Aorta (tissue), 5 donors: ENCODE results near the gene RBMS1. TPM values are rescaled to one million over a fixed set of nuclear protein-coding genes. Genes with fewer than 3 reads are reported as not detected.

Source experiments
- ATAC-seq: fragments of 200-7000 bp; cut with Tn5 transposase; one replicate; pipeline ENCODE4 v1.9.1; 2022; ENCODE audit warnings: moderate library complexity; ENCODE audit not compliant: low FRiP score
- DNase-seq, 2 donors: peaks; one replicate each; pipeline ENCODE4 v3.0.0-alpha.2; 2020
- H3K27ac ChIP-seq, 2 donors: one replicate each; pipeline ENCODE4 v1.5.1; 2013; ENCODE audit warnings: low read length in 2 of 2, mild to moderate bottlenecking in 2 of 2, moderate library complexity in 2 of 2, control low read depth in 1 of 2, inconsistent platforms in 1 of 2, low read depth in 1 of 2
- H3K27me3 ChIP-seq, 2 donors: one replicate each; pipeline ENCODE4 v1.6.1; 2013; ENCODE audit warnings: control low read depth in 1 of 2, low read length in 1 of 2, mild to moderate bottlenecking in 1 of 2, moderate library complexity in 1 of 2; ENCODE audit not compliant: insufficient read depth in 2 of 2, control insufficient read depth in 1 of 2
- H3K36me3 ChIP-seq, 2 donors: one replicate each; pipeline ENCODE4 v1.6.1; 2013; ENCODE audit warnings: control low read depth in 1 of 2, low read length in 1 of 2, mild to moderate bottlenecking in 1 of 2; ENCODE audit not compliant: insufficient read depth in 2 of 2, control insufficient read depth in 1 of 2
- H3K4me1 ChIP-seq, 2 donors: one replicate each; pipeline ENCODE4 v1.6.1; 2013; ENCODE audit warnings: low read length in 2 of 2, control low read depth in 1 of 2, mild to moderate bottlenecking in 1 of 2, moderate library complexity in 1 of 2; ENCODE audit not compliant: insufficient read depth in 2 of 2, control insufficient read depth in 1 of 2
- H3K4me3 ChIP-seq, 2 donors: one replicate each; pipeline ENCODE4 v1.5.1; 2013; ENCODE audit warnings: low read length in 2 of 2, control low read depth in 1 of 2, mild to moderate bottlenecking in 1 of 2
- H3K9me3 ChIP-seq: one replicate; pipeline ENCODE4 v1.6.1; 2013; ENCODE audit warnings: mild to moderate bottlenecking, low read length; ENCODE audit not compliant: control insufficient read depth
- WGBS, 2 donors: extraction: QIAGEN DNeasy Blood & Tissue Kit; methylation state at CpG; one replicate each; pipeline ENCODE4 v1.1.7; 2013; 5-methylcytosine and 5-hydroxymethylcytosine counted together
- intact Hi-C, 2 donors: fragments of 100-400 bp; cut with DNase I; formaldehyde crosslinking; loops; one replicate each; pipeline versions ENCODE4 v1.14.2 to v1.15.0; 2022
- polyA plus RNA-seq, 2 donors: library from polyadenylated mRNA; stranded (reverse); fragments of 200-250 nt; gene quantifications; one replicate each; pipeline ENCODE4 v1.2.3, GENCODE V29; 2013
- total RNA-seq, 2 donors: library from RNA; stranded (reverse); fragmentation: NEBNext Ultra II Directional; extraction: Animal tissue kit (Norgen Biotek cat#: 25700); gene quantifications; one replicate each; pipeline ENCODE4 v1.2.1, GENCODE V29; 2021
- donor health status: healthy with polysubstance abuse.
- donor health status: Bipolar disorder and iron deficiency.
- donor health status: DM: no; HTN: no; CAD: no.
- donor health status: DM: no; HTN: no; CAD: no.
- donor health status: DM: yes; HTN: yes; CAD: no.

Gene RBMS1
- total and polyA plus RNA-seq, 4 donors, result 32.8 to 146 (median 99.3) TPM

DNA sequence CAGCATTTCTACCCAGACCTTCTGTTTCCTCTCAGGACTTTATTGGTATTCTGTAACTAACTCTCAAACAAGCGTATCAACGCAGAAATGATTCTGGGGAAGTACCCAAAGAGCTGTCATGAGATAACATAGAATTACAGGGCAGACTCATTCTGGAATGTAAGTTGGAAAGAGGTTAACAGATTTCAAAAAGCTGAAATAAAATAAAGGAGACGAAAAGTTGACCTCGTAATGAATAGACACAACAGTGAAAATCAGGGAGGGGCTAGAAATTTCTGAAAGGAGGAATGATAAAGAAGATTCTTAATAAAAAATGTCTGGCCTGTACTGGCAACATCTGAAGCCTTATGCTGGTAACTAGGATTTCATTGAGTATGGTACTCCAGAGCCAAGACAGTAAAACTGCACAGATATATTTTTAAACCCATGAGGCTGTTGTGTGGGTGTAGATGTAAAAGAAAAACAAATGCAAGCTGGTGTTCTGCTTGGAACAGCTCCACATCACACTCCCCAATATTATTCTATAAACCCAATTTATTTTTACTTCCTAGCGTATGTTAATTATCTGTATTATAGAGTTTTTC is 23.9 kb downstream of the RBMS1 start:
- DNase-seq, result no peak
- peaks cover 0 to 11% of the 10 kb centered on the region in 2 donors for H3K4me1 ChIP-seq

GRCh38 chr2:160469164-160469563 is 24.4 kb downstream of the RBMS1 start:
- no peaks in the 10 kb centered on the region for H3K9me3 ChIP-seq
- H3K36me3 ChIP-seq, result no peaks in the 10 kb centered on the region
- H3K27me3 ChIP-seq, result no peaks in the 10 kb centered on the region
- WGBS, 2 donors, result 75 to 76% methylated on average over 6 of the region's 6 CpGs
- peak; percentile 15 for ATAC-seq
- intact Hi-C loops, result no loop called here
- H3K27ac ChIP-seq, result no peak overlapping the region
- no peak overlapping the region for H3K4me3 ChIP-seq
- DNase-seq, result no peak
- peaks cover 0 to 11% of the 10 kb centered on the region in 2 donors for H3K4me1 ChIP-seq

More for the DNA sequence above, 23.9 kb downstream of the RBMS1 start:
- no peak overlapping the region for H3K27ac ChIP-seq
- ATAC-seq, result peak; percentile 11
- WGBS, 2 donors, result 31 to 32% methylated on average over 5 of the region's 5 CpGs
- intact Hi-C loops, result no loop called here
- H3K4me3 ChIP-seq, result no peak overlapping the region
- no peaks in the 10 kb centered on the region for H3K36me3 ChIP-seq
- H3K27me3 ChIP-seq, result no peaks in the 10 kb centered on the region
- no peaks in the 10 kb centered on the region for H3K9me3 ChIP-seq

- Histone ChIP-seq H3K27ac (no peak overlapping the region), H3K9me3 (no peaks in the 10 kb centered on the region), H3K27me3 (no peaks in the 10 kb centered on the region), H3K4me3 (no peak overlapping the region), H3K36me3 (no peaks in the 10 kb centered on the region), H3K4me1 (peaks cover 0 to 11% of the 10 kb centered on the region in 2 donors)
- ATAC-seq, result no peak
- intact Hi-C loops, result no loop called here
- WGBS, 2 donors, result 80 to 82% methylated on average over 6 of the region's 6 CpGs
- DNase-seq, result no peak
Observed at GRCh38 chr2:160467086-160467485, 26.5 kb downstream of the RBMS1 start.

- WGBS, 2 donors, result 85 to 93% methylated on average over 3 of the region's 3 CpGs
- H3K4me3 ChIP-seq, result no peak overlapping the region
- DNase-seq (no peak), ATAC-seq (no peak)
- peaks cover 0 to 10% of the 10 kb centered on the region in 2 donors for H3K4me1 ChIP-seq
- intact Hi-C loops, result no loop called here
- H3K27ac ChIP-seq, result no peak overlapping the region
- no peaks in the 10 kb centered on the region for H3K36me3 ChIP-seq
- no peaks in the 10 kb centered on the region for H3K27me3 ChIP-seq
- no peaks in the 10 kb centered on the region for H3K9me3 ChIP-seq
Observed at GRCh38 chr2:160465406-160465805, 28.2 kb downstream of the RBMS1 start.

- DNase-seq, result no peak
- Histone ChIP-seq H3K4me3 (no peak overlapping the region), H3K4me1 (peaks cover 0 to 10% of the 10 kb centered on the region in 2 donors), H3K36me3 (no peaks in the 10 kb centered on the region), H3K27me3 (no peaks in the 10 kb centered on the region), H3K27ac (no peak overlapping the region), H3K9me3 (no peaks in the 10 kb centered on the region)
- WGBS, 2 donors, result 59 to 66% methylated on average over 2 of the region's 2 CpGs
- ATAC-seq, result no peak
- intact Hi-C loops, result no loop called here
Observed at GRCh38 chr2:160465002-160465401, 28.6 kb downstream of the RBMS1 start.

DNA sequence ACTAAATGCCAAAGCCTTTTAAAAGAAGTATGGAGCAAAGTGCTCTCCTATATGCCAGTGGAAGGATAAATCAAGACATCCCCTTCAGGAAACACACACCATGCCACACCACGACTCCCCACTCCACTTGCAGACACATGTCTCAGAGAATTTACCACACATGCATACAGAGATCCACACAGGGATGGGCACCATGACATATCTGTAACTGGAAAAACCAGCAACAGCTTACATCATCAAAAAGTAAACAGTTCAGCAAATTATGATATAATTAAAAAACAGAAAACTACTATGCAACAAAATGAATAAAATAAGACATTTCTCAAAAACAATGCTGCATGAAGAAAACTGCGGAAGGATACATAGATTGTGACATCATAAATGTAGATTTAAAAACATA is 29.6 kb downstream of the RBMS1 start:
- no peaks in the 10 kb centered on the region for H3K27me3 ChIP-seq
- 86 to 92% methylated on average over 2 of the region's 2 CpGs for WGBS, 2 donors
- no peaks in the 10 kb centered on the region for H3K9me3 ChIP-seq
- no peaks in the 10 kb centered on the region for H3K36me3 ChIP-seq
- intact Hi-C loops, result no loop called here
- peaks cover 0 to under 1% of the 10 kb centered on the region in 2 donors for H3K4me1 ChIP-seq
- H3K4me3 ChIP-seq, result no peak overlapping the region
- no peak overlapping the region for H3K27ac ChIP-seq
- ATAC-seq, result no peak
- DNase-seq, result no peak

DNA sequence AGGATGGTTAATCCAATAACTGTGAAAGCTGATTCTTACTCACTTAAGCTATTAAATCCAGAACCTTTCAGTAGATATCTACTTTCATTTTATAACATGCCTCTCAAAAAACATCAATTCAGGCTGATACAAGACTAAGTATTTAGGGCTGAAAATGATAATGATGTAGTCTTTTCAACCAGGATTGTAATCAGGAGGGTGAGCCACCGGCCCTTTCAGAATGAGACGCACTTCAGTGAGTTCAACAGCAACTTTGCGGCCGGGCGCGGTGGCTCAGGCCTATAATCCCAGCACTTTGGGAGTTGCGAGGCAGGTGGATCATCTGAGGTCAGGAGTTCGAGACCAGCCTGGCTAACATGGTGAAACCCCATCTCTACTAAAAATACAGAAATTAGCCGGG is 30.4 kb downstream of the RBMS1 start:
- no peak for ATAC-seq
- Histone ChIP-seq H3K36me3 (no peaks in the 10 kb centered on the region), H3K27ac (no peak overlapping the region), H3K27me3 (no peaks in the 10 kb centered on the region), H3K9me3 (no peaks in the 10 kb centered on the region), H3K4me1 (no peaks in the 10 kb centered on the region), H3K4me3 (no peak overlapping the region)
- DNase-seq, result no peak
- intact Hi-C loops, result no loop called here
- 97 to 98% methylated on average over 9 of the region's 9 CpGs for WGBS, 2 donors

DNA sequence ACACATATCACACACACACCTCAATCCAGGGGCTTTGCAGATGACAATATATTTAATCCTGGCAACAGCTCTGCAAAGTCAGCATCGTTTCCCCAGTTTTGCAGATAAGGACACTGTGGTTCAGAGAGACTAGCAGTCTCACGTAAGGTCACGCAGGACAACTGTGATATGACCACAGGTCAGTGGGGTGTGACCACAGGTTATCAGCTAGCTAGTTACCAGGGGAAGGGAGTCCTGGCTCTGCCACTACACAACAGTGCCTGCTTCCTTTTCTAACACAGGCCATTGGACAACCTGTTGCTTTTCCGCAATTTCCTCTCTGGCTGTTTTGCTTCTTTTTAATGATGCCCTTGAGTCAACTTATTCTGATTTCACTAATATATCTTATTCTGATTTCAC is 33.3 kb downstream of the RBMS1 start:
- H3K27ac ChIP-seq, result no peak overlapping the region
- no peak for ATAC-seq
- no peaks in the 10 kb centered on the region for H3K9me3 ChIP-seq
- peaks cover 2 to 3% of the 10 kb centered on the region in 2 donors for H3K4me1 ChIP-seq
- DNase-seq, result no peak
- intact Hi-C loops, result no loop called here
- WGBS, 2 donors, result 94 to 98% methylated on average over 4 of the region's 4 CpGs
- no peaks in the 10 kb centered on the region for H3K27me3 ChIP-seq
- no peak overlapping the region for H3K4me3 ChIP-seq
- H3K36me3 ChIP-seq, result no peaks in the 10 kb centered on the region

DNA sequence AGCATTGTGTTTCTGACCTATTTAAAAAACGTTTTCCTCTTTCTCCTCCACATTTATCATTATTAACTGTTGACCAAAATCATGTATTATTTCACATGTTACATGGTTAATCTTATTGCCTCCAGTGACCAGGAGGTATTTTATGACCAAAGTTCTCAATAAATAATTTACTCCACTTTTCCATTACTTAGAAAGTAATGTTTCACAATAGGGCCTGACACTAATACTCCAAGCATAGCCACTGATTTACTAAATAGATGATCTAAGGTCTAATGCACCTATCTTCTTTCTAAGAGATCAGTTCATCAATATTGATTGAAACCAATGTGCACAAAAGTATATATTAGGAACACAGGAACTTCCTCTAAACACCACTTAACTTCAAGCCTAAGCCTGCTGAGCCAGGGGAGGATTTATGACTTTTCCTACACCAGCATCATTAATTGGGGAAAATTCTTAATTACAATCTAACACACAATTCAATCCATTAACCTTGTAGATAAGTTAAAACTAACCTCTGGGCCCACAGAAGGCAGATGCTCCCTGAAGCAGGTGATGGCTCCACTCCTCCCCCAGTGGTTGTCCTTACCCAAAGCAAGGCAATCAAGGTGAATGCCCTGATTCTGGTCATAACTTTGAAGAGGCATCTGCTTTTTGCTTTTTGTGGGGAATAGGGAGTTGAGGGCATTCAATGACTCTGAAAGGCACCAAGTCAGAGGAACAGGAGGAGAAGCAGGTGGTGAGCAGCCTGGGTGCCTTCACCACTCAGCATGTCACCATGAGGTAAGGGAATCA is 33.9 kb downstream of the RBMS1 start:
- WGBS, 2 donors, result 23 to 35% methylated on average over 1 of the region's 1 CpG
- DNase-seq (no peak), ATAC-seq (no peak)
- Histone ChIP-seq H3K27me3 (no peaks in the 10 kb centered on the region), H3K27ac (no peak overlapping the region), H3K36me3 (no peaks in the 10 kb centered on the region), H3K4me3 (no peak overlapping the region), H3K4me1 (peaks cover 2 to 3% of the 10 kb centered on the region in 2 donors), H3K9me3 (no peaks in the 10 kb centered on the region)
- intact Hi-C loops, result no loop called here
